GF-D8 (cell line): Measurements from ENCODE around the gene PHRF1.
A peak's percentile ranks its signal among the peaks of the same experiment; 100 is the strongest.

Experiments used
- DNase-seq: peaks from one replicate; lab custom pipeline; 2025; lab: John Stamatoyannopoulos, UW

The PHRF1 gene

DNA sequence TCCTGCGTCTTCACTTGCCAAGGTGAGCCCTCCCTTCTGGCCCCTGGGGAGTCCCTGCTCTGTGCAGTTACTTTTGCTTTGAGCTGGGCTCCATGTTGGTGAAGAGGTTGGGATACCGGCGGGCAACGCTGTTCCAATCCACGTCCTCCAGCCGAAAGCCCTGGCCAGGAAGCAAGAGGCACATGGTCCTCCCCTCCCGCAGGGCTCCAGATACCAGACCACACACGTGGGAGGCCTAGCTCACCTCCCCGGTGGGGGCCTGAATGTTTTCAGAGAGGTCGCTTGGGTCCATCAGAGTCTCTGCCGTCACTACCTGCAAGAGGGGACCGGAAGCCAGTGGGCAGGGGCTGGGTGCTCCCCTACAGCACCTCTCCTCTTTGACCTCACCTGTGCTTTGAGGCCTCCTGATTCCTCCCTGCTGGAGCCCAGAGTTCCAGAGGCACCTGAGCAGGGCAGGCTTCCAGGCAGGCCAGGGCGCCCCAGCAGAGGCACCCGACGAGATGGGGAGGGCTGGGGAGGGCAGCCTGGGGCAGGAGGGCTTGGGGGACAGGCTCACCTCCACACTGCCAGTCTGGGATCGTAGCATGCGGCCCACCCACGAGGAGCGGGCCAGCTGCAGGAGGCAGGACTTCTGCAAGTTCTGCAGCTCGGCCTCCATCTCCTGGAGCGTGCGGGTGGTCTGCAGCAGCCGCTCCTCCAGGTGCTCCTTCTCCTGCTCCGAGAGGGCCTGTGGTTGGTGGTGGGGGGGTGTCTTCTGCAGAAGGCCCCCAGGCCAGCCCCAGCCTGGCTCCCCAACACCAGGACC, 18.7 kb upstream of the PHRF1 start:
- DNase-seq: no peak

DNA sequence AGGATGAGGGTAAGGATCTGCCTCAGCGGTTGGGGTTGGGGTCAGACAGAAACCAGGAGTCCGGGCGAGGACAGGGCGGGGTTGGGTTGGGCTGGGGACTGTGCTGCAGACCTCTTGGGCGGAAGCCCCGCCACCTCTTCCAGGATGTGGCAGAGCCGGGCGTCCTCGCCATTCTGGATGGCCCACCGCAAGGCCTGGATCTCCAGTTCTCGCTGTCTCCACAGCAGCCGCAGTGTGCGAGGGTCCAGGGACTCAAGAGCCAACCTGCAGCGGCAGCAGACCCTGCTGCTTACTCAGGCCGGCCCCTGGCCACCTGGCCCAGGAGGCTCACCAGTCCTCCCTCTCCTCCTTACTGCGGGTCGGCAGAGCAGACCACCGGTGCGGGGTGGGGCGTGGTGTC, 17.8 kb upstream of the PHRF1 start:
- no peak for DNase-seq

DNA sequence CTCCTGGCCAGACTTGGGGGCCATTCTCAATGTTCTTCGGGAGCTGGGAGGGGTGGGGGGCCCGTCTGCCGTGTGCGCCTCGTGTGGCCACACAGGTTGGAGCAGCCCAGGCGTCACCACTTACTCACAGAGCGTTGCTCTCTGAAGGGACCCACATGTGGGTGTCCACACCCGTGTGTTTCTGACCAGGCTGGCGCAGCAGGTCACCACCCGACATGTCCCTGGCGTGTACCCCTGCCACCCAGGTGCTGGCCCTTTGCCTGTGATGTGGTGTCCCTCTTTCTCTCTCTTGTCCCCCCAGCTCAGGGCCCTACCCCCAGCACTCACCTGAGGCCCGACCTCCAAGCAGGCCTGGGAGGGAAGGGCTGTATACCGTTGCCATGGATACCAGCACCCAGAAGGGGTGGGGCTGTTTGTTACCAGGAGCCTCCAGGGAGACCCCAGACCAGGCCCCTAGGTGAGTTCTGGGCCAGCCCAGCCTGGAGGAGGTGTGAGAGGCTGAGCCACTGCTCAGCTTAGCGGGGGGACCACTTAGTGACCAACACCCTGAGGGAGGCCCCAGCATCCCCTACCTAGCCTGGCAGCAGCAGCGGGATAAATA, 17.1 kb upstream of the PHRF1 start:
- no peak for DNase-seq

DNA sequence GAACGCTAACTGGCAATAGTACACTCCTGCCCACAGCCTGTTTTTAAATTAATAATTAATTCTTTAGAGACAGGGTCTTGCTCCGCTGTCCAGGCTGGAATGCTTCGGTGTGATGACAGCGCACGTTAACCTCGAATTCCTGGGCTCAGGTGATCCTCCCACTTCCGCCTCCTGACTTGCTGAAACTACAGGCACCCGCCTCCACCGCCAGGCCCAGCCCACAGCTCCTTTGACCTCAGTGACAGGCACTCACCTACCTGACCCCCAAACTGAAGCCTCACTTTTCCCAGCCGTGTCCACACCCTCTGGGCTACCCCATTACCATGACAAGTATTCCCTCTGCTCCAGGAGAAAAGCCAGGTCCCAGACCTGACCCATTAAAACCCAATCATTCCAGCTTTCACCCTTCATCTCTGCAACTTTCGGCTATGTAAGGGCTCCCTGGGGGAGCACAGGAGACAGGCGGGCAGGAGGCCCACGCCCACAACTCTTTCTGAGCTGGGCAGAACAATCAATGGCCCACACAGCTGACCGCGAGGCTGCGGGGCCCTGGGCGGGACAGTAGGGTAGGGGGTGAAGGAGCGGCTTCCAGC, 16.5 kb upstream of the PHRF1 start:
- no peak for DNase-seq

DNA sequence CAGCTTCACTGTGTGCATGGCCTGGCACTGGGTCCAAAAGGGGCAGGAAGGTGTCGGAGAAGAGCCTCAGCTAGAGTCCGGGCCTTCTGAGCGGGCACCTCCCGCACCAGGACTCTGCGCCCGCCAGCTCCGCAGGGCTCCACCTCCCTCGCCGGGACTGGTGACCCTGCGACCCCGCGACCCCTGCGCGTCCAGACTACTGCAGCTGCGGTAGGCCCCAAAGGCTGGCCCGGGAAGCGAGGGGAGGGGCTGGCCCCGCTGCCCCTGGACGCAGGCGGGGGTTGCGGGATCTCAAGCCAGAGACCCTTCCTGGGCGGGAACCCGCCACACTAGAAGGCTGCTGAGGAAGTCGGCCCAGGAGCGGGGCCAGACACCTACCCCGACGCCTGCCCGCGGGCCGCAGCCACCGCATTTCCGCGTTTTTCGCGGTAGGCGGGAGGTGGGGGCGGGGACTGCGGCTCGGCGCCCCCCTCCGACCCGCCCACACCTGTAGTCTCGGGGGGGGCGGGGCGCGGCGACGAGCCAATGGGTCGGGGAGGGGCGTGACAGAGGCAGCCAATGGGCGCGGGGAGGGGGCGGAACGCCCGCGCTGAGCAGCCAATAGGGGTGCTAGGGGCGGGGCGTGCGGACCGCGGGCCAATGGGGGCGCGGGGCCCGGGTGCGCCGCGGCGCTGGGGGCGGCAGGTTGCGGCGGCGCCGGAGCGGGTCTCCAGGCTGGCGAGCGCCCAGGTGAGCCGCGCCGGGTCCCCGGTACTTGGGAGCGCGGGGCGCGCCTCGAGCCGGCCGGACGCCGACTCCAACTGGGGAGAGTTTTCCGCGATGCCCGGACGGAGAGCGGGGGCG, 15.7 kb upstream of the PHRF1 start, which contains the start of the genes LMNTD2 and RASSF7:
Gene LMNTD2 (minus strand): TSS at position 434 of the 843 bp plus-strand sequence. CDS start 22 bp downstream, at position 412.
Gene RASSF7 (plus strand): TSS at position 666 of the 843 bp plus-strand sequence. CDS start 799 bp downstream, outside the sequence.
- peak; percentile 37 for DNase-seq

GRCh38 chr11:561148-562003, 14.9 kb upstream of the PHRF1 start:
- DNase-seq: no peak

GRCh38 chr11:562046-562645, 14.1 kb upstream of the PHRF1 start:
- no peak for DNase-seq

- DNase-seq: no peak
Measured at GRCh38 chr11:563066-563811, 13.0 kb upstream of the PHRF1 start.

- no peak for DNase-seq
Measured at GRCh38 chr11:563812-564578, 12.3 kb upstream of the PHRF1 start.

GRCh38 chr11:565921-566509, 10.3 kb upstream of the PHRF1 start:
- DNase-seq: no peak

DNA sequence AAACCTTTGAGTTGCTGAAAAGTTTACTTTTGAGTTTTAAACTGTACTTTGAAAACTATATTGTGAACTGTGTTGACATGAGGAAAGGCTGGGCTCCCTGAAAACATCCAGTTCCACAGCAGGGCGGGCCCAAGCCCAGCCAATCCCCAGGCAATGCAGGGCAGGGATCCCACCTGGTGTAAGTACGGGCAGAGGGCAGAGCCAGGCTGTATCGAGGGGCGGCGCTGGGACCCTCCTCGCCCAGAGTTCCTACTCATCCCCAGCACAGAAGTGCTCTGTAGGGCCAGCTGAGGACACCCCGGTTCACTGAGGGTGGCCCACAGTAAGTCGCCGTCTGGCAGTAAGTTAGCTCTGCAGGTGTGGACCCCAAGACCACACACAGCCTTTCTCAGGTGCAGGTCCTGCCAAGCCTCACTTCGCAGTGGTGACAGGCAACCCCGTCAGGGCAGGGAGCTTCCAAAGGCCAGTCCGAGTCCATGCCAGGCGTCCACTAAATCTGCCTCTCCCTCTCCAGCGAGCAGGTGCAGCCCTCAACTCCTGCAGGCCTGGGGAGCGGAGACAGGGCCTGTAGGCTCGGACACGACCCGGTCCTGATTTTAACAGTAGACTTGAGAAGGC, 9.2 kb upstream of the PHRF1 start:
- DNase-seq: no peak

DNA sequence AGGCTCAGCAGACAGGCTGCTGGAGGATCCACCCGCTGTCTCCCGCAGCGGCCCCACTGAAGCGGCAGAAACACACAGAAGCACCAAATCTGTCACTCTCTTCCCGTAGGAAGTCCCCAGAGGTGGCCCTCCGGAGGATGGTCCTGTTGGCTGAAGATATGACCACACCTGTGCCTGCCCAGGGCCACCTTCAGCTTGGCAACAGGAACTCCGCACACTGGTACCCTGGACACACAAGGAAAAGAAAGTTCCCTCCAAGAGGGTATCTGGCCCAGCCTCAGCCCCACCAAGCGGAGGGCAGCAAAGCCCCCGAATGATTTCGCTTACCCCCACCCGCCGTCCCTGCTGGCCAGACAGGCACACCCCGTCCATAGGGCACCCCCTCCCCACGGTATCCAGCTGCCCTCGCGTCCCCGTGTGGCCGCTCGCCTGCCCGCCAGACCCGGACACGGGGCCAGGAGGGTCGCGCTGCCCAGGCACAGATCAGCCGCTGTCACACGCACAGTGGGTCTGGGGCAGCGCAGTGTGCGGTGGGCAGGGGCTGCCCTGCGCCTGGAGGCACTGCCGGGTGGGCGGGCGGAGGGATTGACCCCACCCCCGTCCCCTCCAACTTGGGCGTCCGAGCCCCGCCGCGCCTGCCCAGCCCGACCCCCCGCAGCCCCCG, 8.5 kb upstream of the PHRF1 start:
- no peak for DNase-seq

GRCh38 chr11:568306-569157, 7.7 kb upstream of the PHRF1 start:
- DNase-seq: peak; percentile 56

GRCh38 chr11:569158-569885, 6.9 kb upstream of the PHRF1 start:
- no peak for DNase-seq

GRCh38 chr11:571802-572185, 4.5 kb upstream of the PHRF1 start:
- DNase-seq: no peak

- DNase-seq: no peak
Measured at GRCh38 chr11:573146-573759, 3.0 kb upstream of the PHRF1 start.
